GM18502 (cell line): ENCODE data around the gene SSC5D.
"Not testable (repeated sequence)": the region's sequence is repeated elsewhere in the genome, so short reads cannot be mapped to it uniquely, and the experiment has no call there.

ENCODE experiments used
- ATAC-seq: cut with Tn5 transposase; IDR thresholded peaks from one replicate; pipeline ENCODE4 v1.9.1; 2021; ENCODE audit warnings: mild to moderate bottlenecking; ENCODE audit not compliant: unreplicated experiment, poor library complexity

Gene SSC5D

GRCh38 chr19:55534280-55534679 is 46.0 kb downstream of the SSC5D start:
- not testable (repeated sequence) for ATAC-seq

- no peak for ATAC-seq
Measured at GRCh38 chr19:55535173-55535964, 47.1 kb downstream of the SSC5D start.

GRCh38 chr19:55535965-55536350 is 47.7 kb downstream of the SSC5D start:
- ATAC-seq, result no peak

- ATAC-seq, result no peak
Measured at GRCh38 chr19:55536366-55536765, 48.1 kb downstream of the SSC5D start.

- no peak for ATAC-seq
Measured at GRCh38 chr19:55536951-55537740, 48.9 kb downstream of the SSC5D start, which contains the start of gene SBK2. Gene SBK2, minus strand, starts transcription at chr19:55537133. Its CDS starts 839 bp downstream, at chr19:55536294.

- no peak for ATAC-seq
Measured at GRCh38 chr19:55537741-55538111, 49.5 kb downstream of the SSC5D start.

- ATAC-seq, result no peak
Measured at GRCh38 chr19:55538132-55538531, 49.9 kb downstream of the SSC5D start.

- ATAC-seq, result no peak
Measured at GRCh38 chr19:55539090-55539984, 51.1 kb downstream of the SSC5D start.

- ATAC-seq, result no peak
Measured at GRCh38 chr19:55540619-55541018, 52.4 kb downstream of the SSC5D start.

- ATAC-seq, result no peak
Measured at GRCh38 chr19:55541091-55541490, 52.9 kb downstream of the SSC5D start.

- ATAC-seq, result no peak
Measured at GRCh38 chr19:55542292-55542855, 54.1 kb downstream of the SSC5D start.

GRCh38 chr19:55543567-55543966 is 55.3 kb downstream of the SSC5D start:
- no peak for ATAC-seq

- no peak for ATAC-seq
Measured at GRCh38 chr19:55544014-55544413, 55.8 kb downstream of the SSC5D start.

GRCh38 chr19:55544776-55545439 is 56.7 kb downstream of the SSC5D start:
- ATAC-seq, result no peak

GRCh38 chr19:55545443-55545842 is 57.2 kb downstream of the SSC5D start, which contains the start of gene SBK3:
Gene SBK3, minus strand, starts transcription at chr19:55545543. Its CDS starts 0 bp downstream, at chr19:55545543.
- no peak for ATAC-seq

GRCh38 chr19:55546011-55546410 is 57.8 kb downstream of the SSC5D start:
- ATAC-seq, result no peak

- no peak for ATAC-seq
Measured at GRCh38 chr19:55546822-55547614, 58.8 kb downstream of the SSC5D start.

GRCh38 chr19:55549500-55550320 is 61.5 kb downstream of the SSC5D start:
- no peak for ATAC-seq
